Activated CD4-positive, alpha-beta T cell treated with anti-CD3 and anti-CD28 coated beads, Interleukin-2, amount 10 ng/mL, durations not matched to agents 7 days and 5 days (primary cell): ENCODE measurements around the gene FBXW8. TPM values are rescaled to one million over a fixed set of nuclear protein-coding genes. Genes with fewer than 3 reads are reported as not detected.

Experiments
- CTCF ChIA-PET: fragments of 350-600 bp; sonication (Branson Sonifier 250); formaldehyde crosslinking; loops from one replicate; lab custom pipeline; 2021; ENCODE audit warnings: antibody characterized with exemption; lab: Charles Lee
- POLR2A ChIA-PET: fragments of 350-600 bp; sonication (Branson Sonifier 250); formaldehyde crosslinking; loops from one replicate; lab custom pipeline; 2021; ENCODE audit warnings: antibody characterized with exemption; lab: Charles Lee
- DNase-seq: peaks from one replicate; pipeline ENCODE4 v3.0.0-alpha.2; 2020
- H3K27ac Mint-ChIP-seq: one replicate; pipeline ENCODE4 v1.8.0; 2021; ENCODE audit warnings: mild to moderate bottlenecking, moderate library complexity, mixed read lengths
- H3K27me3 Mint-ChIP-seq: one replicate; pipeline ENCODE4 v1.8.0; 2021; ENCODE audit warnings: mixed read lengths
- H3K36me3 Mint-ChIP-seq: one replicate; pipeline ENCODE4 v1.8.0; 2021; ENCODE audit warnings: low read depth, mixed read lengths
- H3K4me1 Mint-ChIP-seq: one replicate; pipeline ENCODE4 v1.8.0; 2021; ENCODE audit warnings: mixed read lengths
- H3K4me3 Mint-ChIP-seq: one replicate; pipeline ENCODE4 v1.8.0; 2021; ENCODE audit warnings: mild to moderate bottlenecking, moderate library complexity, mixed read lengths
- H3K9me3 Mint-ChIP-seq: one replicate; pipeline ENCODE4 v1.8.0; 2021; ENCODE audit warnings: mixed read lengths
- total RNA-seq, 2 experiments: library from RNA; stranded (reverse); gene quantifications; one replicate each; pipeline ENCODE4 v1.2.3, GENCODE V29; 2021

FBXW8 gene
- total RNA-seq, 2 experiments from 2014 or later: 12.5 to 13.2 TPM

GRCh38 chr12:117069926-117070900 is 159.5 kb downstream of the FBXW8 start:
- peaks cover 18% of the 10 kb centered on the region for H3K4me1 Mint-ChIP-seq
- no peak overlapping the region for H3K4me3 Mint-ChIP-seq
- ChIA-PET POLR2A (no interaction called here), CTCF (interaction anchor here (0.6 to 1.4 kb wide), 2 partner anchors 17 to 54 kb away, joined by 3 to 4 read pairs; no protein-coding TSS in a partner anchor)
- no peak overlapping the region for H3K27ac Mint-ChIP-seq
- DNase-seq: no peak
- H3K27me3 Mint-ChIP-seq: no peaks in the 10 kb centered on the region
- no peaks in the 10 kb centered on the region for H3K9me3 Mint-ChIP-seq
- no peaks in the 10 kb centered on the region for H3K36me3 Mint-ChIP-seq

- no peaks in the 10 kb centered on the region for H3K36me3 Mint-ChIP-seq
- no peak for DNase-seq
- no peak overlapping the region for H3K4me3 Mint-ChIP-seq
- H3K27ac Mint-ChIP-seq: no peak overlapping the region
- H3K9me3 Mint-ChIP-seq: no peaks in the 10 kb centered on the region
- H3K4me1 Mint-ChIP-seq: peaks cover 13% of the 10 kb centered on the region
- ChIA-PET CTCF (interaction anchor here (1.4 kb wide), 1 partner anchor 16 kb away, joined by 4 read pairs; no protein-coding TSS in a partner anchor), POLR2A (no interaction called here)
- H3K27me3 Mint-ChIP-seq: no peaks in the 10 kb centered on the region
These were observed 160.3 kb downstream of the FBXW8 start for GRCh38 chr12:117071009-117071408.

GRCh38 chr12:117072106-117072505 is 161.4 kb downstream of the FBXW8 start:
- ChIA-PET CTCF (interaction anchor here (0.7 to 1.0 kb wide), 2 partner anchors 10 to 30 kb away, joined by 3 to 4 read pairs; no protein-coding TSS in a partner anchor), POLR2A (no interaction called here)
- no peaks in the 10 kb centered on the region for H3K27me3 Mint-ChIP-seq
- H3K36me3 Mint-ChIP-seq: peaks cover 2% of the 10 kb centered on the region
- H3K4me3 Mint-ChIP-seq: no peak overlapping the region
- no peak overlapping the region for H3K27ac Mint-ChIP-seq
- H3K4me1 Mint-ChIP-seq: peaks cover 13% of the 10 kb centered on the region
- DNase-seq: no peak
- no peaks in the 10 kb centered on the region for H3K9me3 Mint-ChIP-seq

GRCh38 chr12:117072736-117073490 is 162.2 kb downstream of the FBXW8 start:
- Mint-ChIP-seq H3K4me3 (no peak overlapping the region), H3K4me1 (peaks cover 19% of the 10 kb centered on the region), H3K27ac (no peak overlapping the region), H3K27me3 (no peaks in the 10 kb centered on the region), H3K36me3 (peaks cover 2% of the 10 kb centered on the region), H3K9me3 (no peaks in the 10 kb centered on the region)
- POLR2A ChIA-PET: no interaction called here
- CTCF ChIA-PET: interaction anchor here (0.7 to 1.6 kb wide), 5 partner anchors 9 to 30 kb away, joined by 3 to 5 read pairs (median 4); no protein-coding TSS in a partner anchor
- no peak for DNase-seq

GRCh38 chr12:117073611-117074010 is 162.9 kb downstream of the FBXW8 start:
- Mint-ChIP-seq H3K36me3 (peaks cover 2% of the 10 kb centered on the region), H3K27ac (no peak overlapping the region), H3K4me1 (peaks cover 19% of the 10 kb centered on the region), H3K9me3 (no peaks in the 10 kb centered on the region), H3K4me3 (no peak overlapping the region), H3K27me3 (no peaks in the 10 kb centered on the region)
- CTCF ChIA-PET: interaction anchor here (0.6 to 1.6 kb wide), 4 partner anchors 8 to 36 kb away, joined by 3 to 5 read pairs (median 4); no protein-coding TSS in a partner anchor
- POLR2A ChIA-PET: no interaction called here
- DNase-seq: no peak

GRCh38 chr12:117076410-117077372 is 165.9 kb downstream of the FBXW8 start:
- H3K27ac Mint-ChIP-seq: peak overlapping the region; percentile 48
- peaks cover 11% of the 10 kb centered on the region for H3K4me1 Mint-ChIP-seq
- CTCF ChIA-PET: interaction anchor here (1.0 to 1.3 kb wide), 3 partner anchors 17 to 26 kb away, joined by 3 to 4 read pairs (median 3); no protein-coding TSS in a partner anchor
- peaks cover 2% of the 10 kb centered on the region for H3K36me3 Mint-ChIP-seq
- no peak overlapping the region for H3K4me3 Mint-ChIP-seq
- H3K9me3 Mint-ChIP-seq: no peaks in the 10 kb centered on the region
- POLR2A ChIA-PET: interaction anchor here (0.6 kb wide), 2 partner anchors 17 to 45 kb away, joined by 3 read pairs; no protein-coding TSS in a partner anchor
- no peak for DNase-seq
- H3K27me3 Mint-ChIP-seq: no peaks in the 10 kb centered on the region

GRCh38 chr12:117079487-117079886 is 168.7 kb downstream of the FBXW8 start:
- Mint-ChIP-seq H3K27me3 (no peaks in the 10 kb centered on the region), H3K4me3 (no peak overlapping the region), H3K9me3 (no peaks in the 10 kb centered on the region), H3K4me1 (peaks cover 11% of the 10 kb centered on the region), H3K36me3 (peaks cover 2% of the 10 kb centered on the region), H3K27ac (no peak overlapping the region)
- ChIA-PET CTCF (no interaction called here), POLR2A (no interaction called here)
- DNase-seq: no peak

GRCh38 chr12:117080661-117081144 is 170.0 kb downstream of the FBXW8 start:
- ChIA-PET POLR2A (no interaction called here), CTCF (no interaction called here)
- DNase-seq: no peak
- Mint-ChIP-seq H3K4me3 (no peak overlapping the region), H3K27me3 (no peaks in the 10 kb centered on the region), H3K36me3 (peaks cover 2% of the 10 kb centered on the region), H3K4me1 (peaks cover 11% of the 10 kb centered on the region), H3K27ac (no peak overlapping the region), H3K9me3 (no peaks in the 10 kb centered on the region)

Other genes with a start within 250 kb of the FBXW8 start
- gene SPRING1, start 172.9 kb upstream of the FBXW8 start, total RNA-seq: 10 to 100 TPM; 28.8 to 31.7 TPM
- gene RNFT2, start 172.6 kb upstream of the FBXW8 start, total RNA-seq: 10 to 100 TPM; 11.7 to 15.1 TPM
- not detected for gene HRK, start 29.5 kb upstream of the FBXW8 start, total RNA-seq
- 10 to 100 TPM; 30.3 to 34.1 TPM for gene TESC, start 188.5 kb downstream of the FBXW8 start, total RNA-seq